Karpas-422 (cell line): ENCODE data around the gene SPACA1. TPM values are rescaled to one million over a fixed set of nuclear protein-coding genes. Genes with fewer than 3 reads are reported as not detected.
A peak's percentile ranks its signal among the peaks of the same experiment; 100 is the strongest.

Experiments used
- DNase-seq: peaks from one replicate; pipeline ENCODE4 v3.0.0-alpha.2; 2015
- H2AFZ ChIP-seq: fragments of 200-600 bp; sonication (generic); 2 replicates; pipeline ENCODE4 v1.6.1; 2014; ENCODE audit warnings: antibody characterized with exemption, low read length, mixed read lengths
- H3K27ac ChIP-seq: fragments of 200-600 bp; sonication (generic); 2 replicates; pipeline ENCODE4 v1.5.1; 2014; ENCODE audit warnings: mild to moderate bottlenecking, low read length, moderate library complexity
- H3K27me3 ChIP-seq: fragments of 200-600 bp; sonication (generic); 2 replicates; pipeline ENCODE4 v1.6.1; 2014; ENCODE audit warnings: low read length, mixed read lengths
- H3K36me3 ChIP-seq: fragments of 200-600 bp; sonication (generic); 2 replicates; pipeline ENCODE4 v1.6.1; 2014; ENCODE audit warnings: low read length, mixed read lengths; ENCODE audit not compliant: insufficient read depth
- H3K4me1 ChIP-seq: fragments of 200-600 bp; sonication (generic); 2 replicates; pipeline ENCODE4 v1.6.1; 2014; ENCODE audit warnings: mild to moderate bottlenecking, low read length, mixed read lengths
- H3K4me2 ChIP-seq: fragments of 200-600 bp; sonication (generic); 2 replicates; pipeline ENCODE4 v1.6.1; 2014; ENCODE audit warnings: low read length, low read depth, mild to moderate bottlenecking; ENCODE audit not compliant: poor library complexity, severe bottlenecking
- H3K4me3 ChIP-seq: fragments of 200-600 bp; sonication (generic); 2 replicates; pipeline ENCODE4 v1.5.1; 2014; ENCODE audit warnings: mild to moderate bottlenecking, antibody characterized with exemption, low read length, mixed read lengths
- H3K79me2 ChIP-seq: fragments of 200-600 bp; sonication (generic); 2 replicates; pipeline ENCODE4 v1.6.1; 2014; ENCODE audit warnings: mild to moderate bottlenecking, low read length, mixed read lengths
- H3K9ac ChIP-seq: fragments of 200-600 bp; sonication (generic); 2 replicates; pipeline ENCODE4 v1.6.0; 2014; ENCODE audit warnings: low read length
- H3K9me2 ChIP-seq: fragments of 200-600 bp; sonication (generic), shearing (Covaris generic); replicated peaks from 2 replicates; pipeline ENCODE4 v1.6.0; 2014; ENCODE audit warnings: mild to moderate bottlenecking, low read length, moderate library complexity; ENCODE audit not compliant: insufficient read depth
- H3K9me3 ChIP-seq: fragments of 300-700, 200-600 bp; sonication (generic); 2 replicates; pipeline ENCODE4 v1.6.1; 2014; ENCODE audit warnings: low read length, mixed read lengths
- H4K20me1 ChIP-seq: fragments of 200-600 bp; sonication (generic); 2 replicates; pipeline ENCODE4 v1.6.1; 2014; ENCODE audit warnings: mild to moderate bottlenecking, antibody characterized with exemption, low read length, low read depth; ENCODE audit not compliant: insufficient read depth
- total RNA-seq: library from RNA; depleted of rRNA; stranded (reverse); fragments of >200 nt; shearing (Covaris generic); gene quantifications from 2 replicates; pipeline ENCODE4 v1.2.3, GENCODE V29; 2014; ENCODE audit warnings: low replicate concordance

SPACA1 gene
- total RNA-seq, 1 experiment from 2014 or later, result not detected

GRCh38 chr6:88013554-88013953, 34.1 kb upstream of the SPACA1 start:
- no peaks in the 10 kb centered on the region for H3K9me2 ChIP-seq
- peaks cover 8% of the 10 kb centered on the region for H3K4me1 ChIP-seq
- H3K9ac ChIP-seq, result no peak overlapping the region
- H3K27me3 ChIP-seq, result no peaks in the 10 kb centered on the region
- no peak overlapping the region for H3K4me2 ChIP-seq
- no peaks in the 10 kb centered on the region for H3K36me3 ChIP-seq
- no peak overlapping the region for H3K4me3 ChIP-seq
- H3K79me2 ChIP-seq, result no peaks in the 10 kb centered on the region
- H4K20me1 ChIP-seq, result no peaks in the 10 kb centered on the region
- no peak overlapping the region for H3K27ac ChIP-seq
- peak overlapping the region; percentile 96; the same call in 1 of the 2 replicates for H2AFZ ChIP-seq
- no peaks in the 10 kb centered on the region for H3K9me3 ChIP-seq
- peak; percentile 43 for DNase-seq

GRCh38 chr6:88020439-88020838, 27.2 kb upstream of the SPACA1 start:
- no peaks in the 10 kb centered on the region for H3K79me2 ChIP-seq
- H3K9me3 ChIP-seq, result no peaks in the 10 kb centered on the region
- no peak overlapping the region for H3K4me3 ChIP-seq
- no peak overlapping the region for H2AFZ ChIP-seq
- no peaks in the 10 kb centered on the region for H4K20me1 ChIP-seq
- H3K9me2 ChIP-seq, result no peaks in the 10 kb centered on the region
- no peak for DNase-seq
- H3K4me1 ChIP-seq, result no peaks in the 10 kb centered on the region
- no peaks in the 10 kb centered on the region for H3K36me3 ChIP-seq
- no peak overlapping the region for H3K4me2 ChIP-seq
- H3K9ac ChIP-seq, result no peak overlapping the region
- no peaks in the 10 kb centered on the region for H3K27me3 ChIP-seq
- H3K27ac ChIP-seq, result no peak overlapping the region

- H4K20me1 ChIP-seq, result no peaks in the 10 kb centered on the region
- peaks cover 3% of the 10 kb centered on the region; the same call in 1 of the 2 replicates for H3K9me3 ChIP-seq
- H3K36me3 ChIP-seq, result no peaks in the 10 kb centered on the region
- no peak overlapping the region for H3K9ac ChIP-seq
- no peaks in the 10 kb centered on the region for H3K4me1 ChIP-seq
- H3K27ac ChIP-seq, result no peak overlapping the region
- H3K4me3 ChIP-seq, result no peak overlapping the region
- H2AFZ ChIP-seq, result no peak overlapping the region
- DNase-seq, result no peak
- no peaks in the 10 kb centered on the region for H3K79me2 ChIP-seq
- no peaks in the 10 kb centered on the region for H3K9me2 ChIP-seq
- H3K4me2 ChIP-seq, result no peak overlapping the region
- H3K27me3 ChIP-seq, result no peaks in the 10 kb centered on the region
Measured at GRCh38 chr6:88024696-88025095, 22.9 kb upstream of the SPACA1 start.

GRCh38 chr6:88031550-88031949, 16.1 kb upstream of the SPACA1 start:
- no peak overlapping the region for H3K4me2 ChIP-seq
- no peaks in the 10 kb centered on the region for H3K36me3 ChIP-seq
- no peak overlapping the region for H3K9ac ChIP-seq
- H3K27me3 ChIP-seq, result no peaks in the 10 kb centered on the region
- H3K79me2 ChIP-seq, result no peaks in the 10 kb centered on the region
- peaks cover 18% of the 10 kb centered on the region for H3K9me3 ChIP-seq
- no peaks in the 10 kb centered on the region for H3K9me2 ChIP-seq
- no peak overlapping the region for H3K27ac ChIP-seq
- no peaks in the 10 kb centered on the region for H3K4me1 ChIP-seq
- DNase-seq, result no peak
- H4K20me1 ChIP-seq, result no peaks in the 10 kb centered on the region
- H2AFZ ChIP-seq, result no peak overlapping the region
- H3K4me3 ChIP-seq, result no peak overlapping the region

GRCh38 chr6:88044530-88044929, 3.1 kb upstream of the SPACA1 start:
- H3K4me1 ChIP-seq, result no peaks in the 10 kb centered on the region
- no peaks in the 10 kb centered on the region for H3K79me2 ChIP-seq
- no peak overlapping the region for H3K4me2 ChIP-seq
- no peak overlapping the region for H3K9ac ChIP-seq
- DNase-seq, result no peak
- no peaks in the 10 kb centered on the region for H3K36me3 ChIP-seq
- no peak overlapping the region for H2AFZ ChIP-seq
- no peaks in the 10 kb centered on the region for H3K9me3 ChIP-seq
- no peaks in the 10 kb centered on the region for H3K27me3 ChIP-seq
- H3K27ac ChIP-seq, result no peak overlapping the region
- no peaks in the 10 kb centered on the region for H3K9me2 ChIP-seq
- H4K20me1 ChIP-seq, result no peaks in the 10 kb centered on the region
- H3K4me3 ChIP-seq, result no peak overlapping the region

- Histone ChIP-seq H3K9me3 (no peaks in the 10 kb centered on the region), H3K9me2 (no peaks in the 10 kb centered on the region), H3K79me2 (no peaks in the 10 kb centered on the region), H3K27ac (no peak overlapping the region), H2AFZ (no peak overlapping the region), H3K9ac (no peak overlapping the region), H3K36me3 (no peaks in the 10 kb centered on the region), H3K27me3 (no peaks in the 10 kb centered on the region), H3K4me3 (no peak overlapping the region), H4K20me1 (no peaks in the 10 kb centered on the region), H3K4me1 (no peaks in the 10 kb centered on the region), H3K4me2 (no peak overlapping the region)
- no peak for DNase-seq
Measured at GRCh38 chr6:88045521-88046136, 2.0 kb upstream of the SPACA1 start.

GRCh38 chr6:88048578-88048977, 937 bp downstream of the SPACA1 start:
- no peak overlapping the region for H3K9ac ChIP-seq
- H3K4me1 ChIP-seq, result no peaks in the 10 kb centered on the region
- H2AFZ ChIP-seq, result no peak overlapping the region
- no peaks in the 10 kb centered on the region for H3K9me2 ChIP-seq
- H4K20me1 ChIP-seq, result no peaks in the 10 kb centered on the region
- no peaks in the 10 kb centered on the region for H3K27me3 ChIP-seq
- no peak overlapping the region for H3K27ac ChIP-seq
- no peak overlapping the region for H3K4me3 ChIP-seq
- no peaks in the 10 kb centered on the region for H3K36me3 ChIP-seq
- no peaks in the 10 kb centered on the region for H3K79me2 ChIP-seq
- no peak overlapping the region for H3K4me2 ChIP-seq
- no peaks in the 10 kb centered on the region for H3K9me3 ChIP-seq
- no peak for DNase-seq

- no peaks in the 10 kb centered on the region for H3K36me3 ChIP-seq
- DNase-seq, result no peak
- no peaks in the 10 kb centered on the region for H3K9me3 ChIP-seq
- no peak overlapping the region for H3K4me2 ChIP-seq
- no peak overlapping the region for H3K9ac ChIP-seq
- no peaks in the 10 kb centered on the region for H3K27me3 ChIP-seq
- H3K9me2 ChIP-seq, result no peaks in the 10 kb centered on the region
- no peaks in the 10 kb centered on the region for H4K20me1 ChIP-seq
- H2AFZ ChIP-seq, result no peak overlapping the region
- H3K79me2 ChIP-seq, result no peaks in the 10 kb centered on the region
- H3K4me3 ChIP-seq, result no peak overlapping the region
- H3K27ac ChIP-seq, result no peak overlapping the region
- no peaks in the 10 kb centered on the region for H3K4me1 ChIP-seq
Measured at GRCh38 chr6:88050140-88050818, 2.6 kb downstream of the SPACA1 start.
